Forelimb muscle (tissue), 1 donor: Measurements from ENCODE around the gene CCNB2. TPM values are rescaled to one million over a fixed set of nuclear protein-coding genes. Genes with fewer than 3 reads are reported as not detected.
"Not testable (repeated sequence)": the region's sequence is repeated elsewhere in the genome, so short reads cannot be mapped to it uniquely, and the experiment has no call there.

ENCODE experiments used
- DNase-seq: peaks from one replicate; pipeline ENCODE4 v3.0.0-alpha.2; 2013; ENCODE audit warnings: low read depth
- polyA plus RNA-seq: library from polyadenylated mRNA; unstranded; fragments of 120-200 nt; gene quantifications from one replicate; pipeline ENCODE4 v1.2.1, GENCODE V29; 2013; ENCODE audit not compliant: insufficient read length

The CCNB2 gene
- 14.1 TPM for polyA plus RNA-seq

DNA sequence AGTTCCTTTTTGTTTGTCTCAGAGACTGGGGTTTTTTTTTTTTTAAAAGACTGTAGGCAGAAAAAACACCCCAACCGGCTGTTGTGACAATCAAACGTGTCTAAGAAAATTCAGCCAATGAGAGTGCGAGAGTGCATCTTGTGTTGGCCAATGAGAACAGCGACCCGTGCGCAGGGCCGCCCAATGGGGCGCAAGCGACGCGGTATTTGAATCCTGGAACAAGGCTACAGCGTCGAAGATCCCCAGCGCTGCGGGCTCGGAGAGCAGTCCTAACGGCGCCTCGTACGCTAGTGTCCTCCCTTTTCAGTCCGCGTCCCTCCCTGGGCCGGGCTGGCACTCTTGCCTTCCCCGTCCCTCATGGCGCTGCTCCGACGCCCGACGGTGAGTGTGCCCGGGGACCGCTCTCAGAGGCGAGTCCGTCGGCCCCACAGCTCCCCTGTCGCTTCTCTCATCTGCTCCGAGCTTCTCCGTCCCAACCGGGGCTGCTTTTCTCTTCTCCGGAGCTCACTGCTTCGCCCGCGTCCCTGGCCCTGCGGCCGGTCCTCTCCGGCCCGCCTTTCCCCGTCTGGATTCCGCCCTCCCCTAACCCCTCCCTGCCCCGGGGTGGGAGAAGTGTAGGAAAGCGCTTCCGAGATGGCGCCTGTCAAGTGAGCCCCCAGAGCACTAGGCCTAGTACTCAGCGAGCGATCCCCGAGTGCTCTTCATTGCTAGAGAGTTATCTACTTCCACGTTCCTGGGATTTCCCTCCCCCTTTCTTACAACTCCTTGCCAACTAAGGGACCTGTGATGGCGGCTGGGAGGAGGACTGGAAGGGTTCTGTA, at the start of gene CCNB2:
CCNB2 (plus strand) TSS at position 235 of the 821 bp plus-strand sequence; CDS start at position 358, 123 bp downstream.
- DNase-seq = peak; percentile 92

DNA sequence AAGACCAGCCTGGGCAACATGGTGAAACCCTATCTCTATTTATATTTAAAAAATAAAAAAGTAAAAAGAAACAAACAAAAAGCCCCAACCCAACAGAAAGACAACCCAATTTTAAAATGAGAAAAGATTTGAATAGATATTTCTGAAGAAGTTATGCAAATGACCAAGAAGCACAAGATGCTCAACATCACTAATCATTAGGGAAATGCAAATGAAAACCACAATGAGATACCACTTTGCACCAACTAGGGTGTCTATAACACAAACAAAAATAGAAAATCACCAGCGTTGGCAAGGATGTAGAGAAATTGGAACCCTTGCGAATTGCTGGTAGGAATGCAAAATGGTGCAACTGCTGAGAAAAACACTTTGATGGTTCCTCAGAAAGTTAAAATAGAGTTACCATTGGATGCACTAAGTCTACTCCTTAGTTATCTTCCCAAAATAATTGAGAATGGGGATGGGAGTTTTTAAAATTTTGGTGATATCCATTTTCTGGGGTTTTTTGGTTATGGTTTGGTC, 45.8 kb upstream of the CCNB2 start:
- DNase-seq = no peak

DNA sequence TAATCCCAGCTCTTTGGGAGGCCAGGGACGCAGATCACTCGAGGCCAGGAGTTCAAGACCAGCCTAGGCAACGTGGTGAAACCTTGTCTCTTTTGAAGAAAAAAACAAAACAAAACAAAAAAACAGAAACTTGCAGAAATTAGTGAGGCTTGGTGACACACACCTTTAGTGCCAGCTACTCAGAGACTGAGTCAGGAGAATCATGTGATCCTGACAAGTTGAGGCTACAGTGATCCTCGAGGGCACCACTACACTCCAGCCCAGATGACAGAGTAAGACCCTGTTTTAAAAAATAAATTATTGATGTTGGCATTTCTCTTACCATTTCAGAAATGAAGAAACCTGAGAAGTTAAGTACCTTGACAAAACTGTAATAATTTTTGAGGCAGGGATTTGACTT, 44.6 kb upstream of the CCNB2 start:
- no peak for DNase-seq

DNA sequence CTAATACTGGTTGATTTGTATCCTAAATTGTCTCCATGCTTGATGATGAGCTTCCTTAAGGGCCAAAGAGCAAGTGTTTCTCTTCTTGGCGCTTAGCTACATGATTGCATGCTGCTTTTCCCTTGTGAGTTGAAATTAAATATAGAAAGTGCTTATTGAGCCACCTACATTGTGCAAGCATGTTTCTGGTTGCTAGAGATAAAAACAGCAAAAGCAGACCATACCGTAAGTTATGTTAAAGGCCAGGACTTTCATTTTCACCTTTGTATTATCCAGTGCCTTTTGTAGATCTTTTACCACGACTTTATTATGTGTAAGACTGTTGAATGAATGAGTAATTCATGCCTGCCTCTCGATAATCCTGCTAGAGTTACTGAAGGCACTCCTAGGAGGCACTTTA, 41.9 kb upstream of the CCNB2 start:
- DNase-seq = no peak

DNA sequence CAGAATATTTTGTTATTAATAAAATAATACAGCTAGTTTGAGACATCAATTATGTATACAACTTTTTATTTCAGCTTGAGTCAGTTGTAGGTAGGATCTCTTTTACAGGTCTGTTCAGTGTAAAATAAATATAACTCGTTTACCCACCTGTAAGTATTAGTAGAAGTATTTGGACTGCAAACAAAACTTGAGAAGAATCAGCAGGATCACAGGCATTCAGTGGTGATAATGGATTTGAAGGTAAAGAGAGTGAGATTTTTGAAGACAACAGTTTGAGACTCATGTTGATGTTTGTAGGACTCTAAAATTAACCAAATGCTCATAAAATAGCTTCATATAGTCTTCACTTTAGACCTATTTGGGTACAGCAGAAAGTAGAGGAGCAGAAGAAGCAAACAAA, 35.5 kb upstream of the CCNB2 start:
- DNase-seq = no peak

DNA sequence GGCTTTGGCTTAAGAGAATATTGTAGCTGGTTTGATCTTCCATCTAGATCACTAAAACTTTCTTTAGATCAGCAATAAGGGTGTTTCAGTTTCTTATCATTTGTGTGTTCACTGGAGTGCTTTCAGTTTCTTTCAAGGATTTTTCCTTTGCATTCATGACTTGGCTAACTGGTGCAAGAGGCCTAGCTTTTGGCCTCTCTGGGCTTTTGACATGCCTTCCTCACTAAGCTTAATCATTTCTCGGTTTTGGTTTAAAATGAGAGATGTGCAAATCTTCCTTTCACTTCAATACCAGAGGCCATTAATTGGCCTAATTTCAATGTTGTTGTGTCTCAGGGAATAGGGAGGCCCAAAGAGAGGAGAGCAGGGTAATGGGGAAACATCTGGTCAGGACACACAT, 30.3 kb upstream of the CCNB2 start:
- no peak for DNase-seq

DNA sequence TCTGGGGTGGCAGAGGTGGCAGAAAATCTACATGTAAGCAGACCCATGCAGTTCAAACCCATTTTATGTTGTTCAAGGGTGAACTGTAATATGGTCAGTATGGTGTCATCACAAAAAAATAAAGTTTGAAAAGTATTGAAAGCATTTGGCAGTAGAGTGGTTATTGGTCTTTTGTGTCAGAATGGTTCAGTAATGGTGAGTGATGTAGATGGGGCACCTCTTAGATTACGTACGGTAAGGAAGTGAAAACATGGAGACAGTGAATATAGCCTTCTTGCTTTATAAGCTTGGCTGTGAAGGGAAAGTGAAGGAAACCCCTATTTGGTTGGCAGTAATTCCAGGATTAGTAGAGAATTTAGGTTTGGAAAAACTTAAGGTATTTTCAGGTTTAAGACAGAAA, 17.2 kb upstream of the CCNB2 start:
- DNase-seq = no peak

DNA sequence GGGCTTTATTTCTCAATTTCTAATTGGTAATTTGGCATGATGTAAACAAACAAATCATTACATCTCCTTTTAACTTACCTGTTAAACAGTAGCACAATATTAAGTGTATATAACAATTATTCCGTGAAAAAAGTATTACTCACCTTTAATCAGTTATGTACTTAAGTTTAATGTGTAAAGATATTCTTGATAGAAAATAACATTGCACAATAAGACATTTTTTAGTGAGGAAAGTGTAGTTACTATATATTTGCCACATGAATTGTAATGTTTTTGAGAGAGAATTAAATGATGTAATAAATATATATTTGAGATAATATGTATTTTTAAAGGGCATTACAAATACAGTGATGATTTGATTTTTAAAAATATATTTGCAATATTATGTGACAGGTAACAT, 10.9 kb upstream of the CCNB2 start:
- DNase-seq = no peak

DNA sequence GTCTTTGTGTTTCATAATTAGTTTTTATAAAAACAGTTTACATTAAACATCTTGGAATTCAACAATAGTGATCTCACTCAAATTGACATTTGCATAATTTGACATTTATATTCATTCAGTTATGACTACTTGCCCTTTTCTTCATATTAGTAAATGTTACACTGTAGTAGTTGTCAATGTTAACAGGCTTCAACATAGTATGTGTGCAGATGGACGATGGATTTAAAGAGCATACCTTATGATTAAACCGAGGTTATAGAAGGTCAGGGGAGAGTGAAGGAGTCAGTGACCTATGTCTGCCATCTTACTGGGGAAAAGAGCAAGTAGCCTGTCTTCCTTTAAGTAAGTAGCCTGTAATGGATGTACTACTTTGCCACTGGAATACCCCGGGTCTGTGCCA, 8.5 kb upstream of the CCNB2 start:
- DNase-seq = no peak

DNA sequence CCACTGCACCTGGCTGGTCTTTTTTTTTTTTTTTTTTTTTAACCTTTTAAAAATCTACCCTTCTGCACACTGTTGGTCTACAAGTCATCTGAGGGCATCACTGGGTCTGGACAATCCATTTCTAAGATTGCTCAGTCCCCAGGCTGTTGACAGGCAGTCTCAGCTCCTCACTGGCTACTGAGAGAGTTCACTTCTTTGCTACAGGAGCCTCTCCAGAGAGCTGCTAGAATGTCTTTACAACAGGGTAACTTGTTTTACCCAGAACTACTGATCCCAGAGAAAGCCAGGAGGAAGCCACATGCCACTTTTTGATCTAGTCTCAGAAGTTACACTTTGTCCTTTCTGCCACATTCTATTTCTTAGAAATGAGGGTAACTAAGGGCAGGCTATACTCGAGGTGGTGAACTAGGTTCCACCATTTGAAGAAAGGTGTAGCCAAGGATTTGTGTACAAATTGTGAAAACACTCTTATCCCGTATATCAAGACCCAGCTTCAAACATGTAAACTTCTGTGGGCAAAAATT, 5.7 kb upstream of the CCNB2 start:
- DNase-seq = no peak

DNA sequence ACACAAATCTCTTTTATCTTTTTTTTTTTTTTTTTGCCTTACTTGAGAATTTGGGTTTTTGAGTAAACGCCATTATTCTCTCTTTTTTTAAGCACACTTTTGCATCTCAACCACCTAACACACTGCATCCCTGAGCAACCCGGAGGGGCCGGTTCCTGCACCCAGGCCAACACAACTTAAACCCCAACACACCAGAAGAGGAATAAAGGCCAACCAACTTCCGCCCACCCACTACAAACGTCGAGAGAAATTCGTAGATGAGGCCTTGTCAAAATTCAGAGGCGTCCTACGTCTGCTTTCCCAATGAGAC, 389 bp upstream of the CCNB2 start:
- no peak for DNase-seq

DNA sequence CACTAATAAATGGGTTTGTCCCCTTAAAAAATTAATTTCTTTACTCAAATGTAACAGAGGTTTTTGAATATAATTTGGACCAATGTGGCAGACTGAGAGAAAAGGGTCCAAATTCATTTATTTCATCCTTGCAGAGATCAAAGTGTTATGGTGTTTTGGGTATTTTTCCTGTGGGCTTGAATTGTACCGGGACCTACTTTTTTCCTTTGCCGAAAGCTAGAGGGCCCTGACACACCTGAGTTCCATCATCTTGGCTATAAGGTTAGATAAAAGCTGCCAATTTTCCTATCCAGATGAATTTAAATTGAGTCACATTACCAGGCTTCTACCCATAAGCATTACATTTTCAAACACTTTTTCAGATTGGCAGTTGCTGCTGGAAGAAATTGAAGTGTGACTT, 908 bp downstream of the CCNB2 start:
- no peak for DNase-seq

DNA sequence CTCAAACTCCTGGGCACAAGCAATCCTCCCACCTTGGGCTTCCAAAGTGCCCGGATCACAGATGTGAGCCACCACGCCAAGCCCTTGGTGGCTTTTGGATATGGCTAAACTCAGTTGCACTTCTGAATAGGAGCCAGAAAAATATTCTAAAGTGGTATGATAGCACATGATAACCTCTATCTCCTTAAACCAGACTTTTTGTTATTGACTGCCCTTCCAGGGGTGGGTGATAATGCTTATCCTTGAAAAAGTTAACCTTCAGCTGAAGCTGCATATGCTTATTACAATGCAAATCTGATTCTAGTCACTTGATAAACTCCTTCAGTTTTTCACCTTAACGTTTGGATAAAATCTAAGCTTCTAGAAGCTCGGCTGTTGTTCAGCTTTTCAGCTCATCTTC, 6.3 kb downstream of the CCNB2 start:
- no peak for DNase-seq

DNA sequence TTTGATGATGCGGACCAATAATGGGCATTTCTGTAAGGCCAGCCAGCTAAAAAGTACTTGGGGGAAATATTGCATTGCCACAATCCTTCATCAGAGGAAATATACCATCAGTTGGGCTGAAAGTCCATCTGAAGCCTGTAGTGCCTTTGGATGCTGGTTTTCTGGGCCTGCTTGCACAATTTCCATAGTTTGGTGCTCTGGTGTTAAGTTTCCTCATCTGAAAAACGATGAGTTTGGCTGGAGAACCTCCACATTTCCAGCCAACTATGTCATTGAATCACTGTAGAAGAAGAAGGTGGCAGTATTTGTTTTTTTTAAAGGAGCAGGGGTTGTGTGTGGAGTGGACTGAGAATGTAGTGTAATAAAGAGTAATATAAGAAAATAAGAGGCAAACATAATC, 10.1 kb downstream of the CCNB2 start:
- no peak for DNase-seq

DNA sequence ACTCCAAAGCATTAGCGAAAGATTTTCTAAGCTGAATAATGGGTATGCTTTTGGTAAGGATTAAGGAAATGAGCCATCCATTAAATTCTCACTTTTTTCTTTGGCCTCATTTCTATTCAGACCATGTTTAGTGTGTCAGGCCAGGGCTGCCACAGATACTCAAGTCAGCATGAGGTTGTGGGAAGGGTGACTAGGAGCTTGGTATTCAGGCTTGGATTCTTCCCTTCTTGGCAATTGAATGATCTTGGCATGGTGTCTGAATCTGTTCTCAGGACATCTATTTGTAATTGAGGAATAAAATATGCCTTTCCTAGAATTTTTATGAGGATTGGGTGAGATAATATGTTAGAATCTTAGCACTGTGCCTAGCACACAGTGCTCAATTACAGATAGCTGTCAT, 11.2 kb downstream of the CCNB2 start:
- no peak for DNase-seq

DNA sequence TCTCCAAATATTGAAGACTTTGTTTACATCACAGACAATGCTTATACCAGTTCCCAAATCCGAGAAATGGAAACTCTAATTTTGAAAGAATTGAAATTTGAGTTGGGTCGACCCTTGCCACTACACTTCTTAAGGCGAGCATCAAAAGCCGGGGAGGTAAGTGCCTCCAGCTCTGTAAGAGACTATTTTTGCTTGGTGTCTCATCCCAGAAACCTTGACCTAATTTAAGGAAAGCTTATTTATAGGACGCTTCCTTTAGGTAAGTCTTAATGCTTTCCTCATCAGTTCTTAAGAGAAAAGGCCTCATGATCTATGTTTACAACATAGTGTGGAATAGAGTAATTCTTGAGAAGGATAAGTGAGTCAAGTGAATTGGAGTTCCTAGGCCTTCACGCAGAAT, 11.8 kb downstream of the CCNB2 start:
- DNase-seq = no peak

DNA sequence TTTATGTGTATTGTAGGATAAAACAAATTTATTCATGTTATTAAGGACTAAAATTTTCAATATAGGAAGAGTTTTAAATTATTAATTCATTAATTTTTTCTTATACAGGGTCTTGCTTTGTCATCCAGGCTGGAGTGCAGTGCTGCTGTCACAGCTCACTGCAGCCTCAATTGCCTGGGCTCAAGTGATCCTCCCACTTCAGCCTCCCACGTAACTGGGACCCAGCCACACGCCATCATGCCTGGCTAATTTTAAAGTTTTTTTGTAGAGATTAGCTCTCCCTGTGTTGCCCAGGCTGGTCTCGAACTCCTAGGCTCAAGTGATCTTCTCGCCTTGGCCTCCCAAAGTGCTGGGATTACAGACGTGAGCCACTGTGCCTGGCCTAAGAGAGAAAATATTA, 14.7 kb downstream of the CCNB2 start:
- no peak for DNase-seq

DNA sequence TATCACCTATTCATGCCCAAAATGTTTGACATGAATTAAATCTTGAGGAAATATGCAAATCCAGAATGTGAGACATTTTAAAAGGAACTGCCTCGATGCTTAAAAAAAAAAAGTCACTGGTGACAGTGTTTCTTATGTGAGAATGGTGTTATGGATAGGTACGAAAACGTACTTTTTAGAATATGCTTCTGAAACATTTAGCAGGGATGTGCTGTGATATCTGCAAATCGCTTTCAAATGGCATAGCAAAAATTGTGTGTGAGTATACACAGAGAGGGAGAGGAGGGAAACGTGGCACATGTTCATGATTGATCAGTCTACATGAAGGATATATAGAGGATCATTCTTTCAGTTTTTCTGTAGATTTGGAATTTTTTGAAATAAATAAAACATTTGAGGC, 16.0 kb downstream of the CCNB2 start:
- DNase-seq = no peak

DNA sequence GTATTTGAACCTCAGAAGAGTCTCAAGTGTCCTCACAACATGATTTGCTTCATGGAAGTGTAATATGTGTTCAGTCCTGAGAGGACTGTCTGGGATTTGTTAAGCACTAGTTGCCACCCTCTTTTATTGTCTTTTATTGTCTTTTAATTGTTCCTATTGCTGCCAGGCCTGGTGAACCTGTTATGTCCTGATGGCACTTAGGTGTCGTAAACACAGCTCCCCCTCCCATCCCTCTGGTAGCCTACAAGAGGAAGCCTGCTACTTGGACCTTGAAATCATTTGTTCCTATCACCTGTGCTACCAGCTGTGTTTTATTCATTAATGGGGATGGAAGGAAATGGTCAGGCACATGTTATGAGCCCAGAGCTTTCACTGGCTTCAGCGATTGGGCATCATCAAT, 19.3 kb downstream of the CCNB2 start:
- no peak for DNase-seq

DNA sequence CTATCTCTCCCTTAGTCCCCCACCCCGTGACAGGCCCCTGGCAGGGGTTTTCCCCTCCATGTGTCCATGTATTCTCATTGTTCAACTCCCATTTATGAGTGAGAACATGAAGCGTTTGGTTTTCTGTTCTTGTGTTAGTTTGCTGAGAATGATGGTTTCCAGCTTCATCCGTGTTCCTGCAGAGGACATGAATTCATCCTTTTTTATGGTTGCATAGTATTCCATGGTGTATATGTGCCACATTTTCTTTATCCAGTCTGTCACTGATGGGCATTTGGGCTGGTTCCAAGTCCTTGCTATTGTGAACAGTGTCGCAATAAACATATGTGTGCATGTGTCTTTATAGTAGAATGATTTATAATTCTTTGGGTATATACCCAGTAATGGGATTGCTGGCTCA, 20.7 kb downstream of the CCNB2 start:
- DNase-seq = not testable (repeated sequence)

DNA sequence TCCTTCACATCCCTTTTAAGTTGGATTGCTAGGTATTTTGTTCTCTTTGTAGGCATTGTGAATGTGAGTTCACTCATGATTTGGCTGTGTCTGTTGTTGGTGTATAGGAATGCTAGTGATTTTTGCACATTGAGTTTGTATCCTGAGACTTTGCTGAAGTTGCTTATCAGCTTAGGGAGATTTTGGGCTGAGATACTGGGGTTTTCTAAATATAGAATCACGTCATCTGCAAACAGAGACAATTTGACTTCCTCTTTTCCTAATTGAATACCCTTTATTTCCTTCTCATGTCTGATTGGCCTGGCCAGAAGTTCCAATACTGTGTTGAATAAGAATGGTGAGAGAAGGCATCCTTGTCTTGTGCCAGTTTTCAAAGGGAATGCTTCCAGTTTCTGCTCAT, 22.3 kb downstream of the CCNB2 start:
- DNase-seq = not testable (repeated sequence)

DNA sequence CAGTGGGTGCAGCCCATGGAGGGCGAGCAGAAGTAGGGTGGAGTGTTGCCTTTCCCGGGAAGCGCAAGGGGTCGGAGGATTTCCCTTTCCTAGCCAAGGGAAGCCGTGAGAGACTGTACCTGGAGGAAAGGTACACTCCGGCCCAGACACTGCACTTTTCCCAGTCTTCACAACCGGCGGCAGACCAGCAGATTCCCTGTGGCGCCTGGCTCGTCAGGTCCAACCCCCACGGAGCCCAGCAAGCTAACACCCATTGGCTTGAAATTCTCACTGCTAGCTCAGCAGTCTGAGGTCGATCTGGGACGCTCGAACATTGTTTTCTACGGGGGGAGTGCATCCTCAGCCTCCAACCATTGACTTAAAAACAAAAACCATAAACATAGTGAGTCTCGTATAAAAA, 26.5 kb downstream of the CCNB2 start:
- no peak for DNase-seq

DNA sequence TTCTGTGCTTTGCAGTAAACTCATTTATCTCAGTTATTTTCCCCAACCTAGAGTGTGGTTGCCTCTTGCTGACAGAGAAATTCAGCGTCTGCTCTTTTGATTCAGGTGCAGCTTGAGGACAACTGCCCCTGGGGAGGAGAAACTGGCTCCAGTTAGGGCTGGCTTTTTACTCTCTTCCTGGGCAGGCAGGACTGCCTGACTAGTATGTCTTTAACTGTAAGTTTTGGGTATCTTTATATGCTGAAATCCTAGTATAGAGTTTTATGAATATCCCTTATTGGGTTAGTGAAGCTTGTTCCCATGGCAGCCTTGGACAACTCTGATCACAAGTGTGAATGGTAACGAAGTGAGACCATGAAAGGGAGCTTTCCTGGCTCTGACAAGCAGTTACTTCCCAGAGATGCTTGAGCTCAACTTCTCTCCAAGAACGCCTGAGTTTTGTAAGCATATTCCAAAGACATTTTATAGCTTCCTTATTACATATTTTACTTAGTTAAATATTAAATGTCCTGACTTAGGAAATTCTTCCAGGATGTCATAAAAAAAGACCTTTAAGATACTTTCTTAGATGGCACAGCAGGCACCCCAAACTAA, 27.1 kb downstream of the CCNB2 start:
- no peak for DNase-seq
